Measurements from ENCODE around the gene S100A10.

DNA sequence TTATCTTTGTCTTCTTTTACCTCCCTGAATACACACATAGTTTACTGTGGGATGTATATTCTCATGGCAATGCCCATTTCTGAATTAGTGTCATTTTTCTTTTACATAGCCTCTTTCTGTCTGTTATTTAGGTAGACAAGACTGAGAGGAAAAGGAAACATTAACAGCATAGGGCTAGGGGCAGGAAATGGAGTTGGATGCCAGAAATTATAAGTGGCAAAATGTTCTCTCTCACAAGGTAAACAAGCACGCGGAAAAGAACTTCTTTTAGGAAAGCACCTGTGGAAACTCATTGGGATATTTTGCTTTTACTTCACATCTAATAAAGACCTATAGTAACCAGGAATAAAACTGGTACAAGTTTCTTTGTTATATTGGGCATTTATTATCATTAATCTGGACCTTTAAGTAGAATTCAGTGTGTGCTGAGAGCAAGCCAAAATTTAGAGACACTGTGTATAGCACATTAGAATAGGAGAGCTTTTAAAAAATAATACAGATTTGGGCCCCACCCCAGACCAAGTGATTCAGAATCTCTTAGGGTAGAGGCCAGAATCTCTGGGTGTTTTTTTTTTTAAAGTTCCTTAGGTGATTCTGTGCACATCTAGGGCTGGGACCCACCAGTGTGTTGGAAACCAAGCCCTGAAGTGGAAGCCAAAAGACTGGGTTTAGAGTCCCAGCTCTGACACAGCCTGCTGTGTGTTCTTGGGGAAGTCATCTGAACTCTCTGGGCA, 32.7 kb downstream of the S100A10 start:
- TF ChIP-seq GATA2 (IDR thresholded peaks at IDR 0.05; ENCODE audit: low read depth, low read length) (no peak), GATA3 (IDR thresholded peaks at IDR 0.05; ENCODE audit: low read depth, low read length) (no peak)
